ENCODE measurements around the gene TNS1.

The TNS1 gene

DNA sequence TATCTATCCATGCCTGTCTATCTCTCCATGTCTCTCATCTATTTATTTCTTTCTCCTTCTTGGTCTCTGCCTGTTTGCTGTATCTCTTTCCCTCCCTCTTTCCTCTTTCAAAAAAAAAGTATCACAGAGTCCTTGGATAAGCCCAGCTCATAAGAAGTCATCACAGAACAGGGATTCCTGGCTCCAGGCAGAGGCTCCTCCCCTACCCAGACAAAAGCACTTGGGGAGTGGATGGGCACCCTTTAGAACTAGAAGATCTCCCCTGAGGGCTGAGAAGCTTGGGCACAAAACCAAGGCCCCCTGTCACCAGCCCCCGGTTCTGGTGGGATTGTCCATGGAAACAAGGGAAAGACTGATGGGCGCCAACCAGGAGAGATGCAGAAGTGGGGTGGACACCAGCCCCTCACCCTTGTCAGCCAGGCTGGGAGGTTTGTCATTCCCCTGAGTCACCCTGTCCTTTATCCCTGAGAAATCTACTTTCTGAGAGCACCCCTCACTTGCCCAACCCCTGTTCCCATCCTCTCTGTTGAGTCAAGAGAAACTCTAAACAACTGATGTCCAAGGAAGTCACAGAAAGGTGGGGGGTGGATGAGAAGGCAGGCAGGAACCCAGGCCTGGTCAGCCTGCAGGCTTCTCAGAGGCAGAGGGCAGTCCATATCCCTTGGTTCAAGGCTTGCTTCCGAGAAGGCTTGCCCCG lies 127.1 kb downstream of the TNS1 start:
- Histone ChIP-seq H3K4me3 (ENCODE audit: low read depth in 1 of 5, low read length in 5 of 5) (no peak overlapping the region), H3K4me1 (ENCODE audit: control insufficient read depth in 5 of 5, insufficient read depth in 5 of 5, low read length in 5 of 5) (peaks cover 2 to 67% (median 49%) of the 10 kb centered on the region in 5 donors), H3K27me3 (ENCODE audit: control insufficient read depth in 5 of 5, insufficient read depth in 4 of 5, low read length in 5 of 5) (no peaks in the 10 kb centered on the region), H3K9me3 (ENCODE audit: control insufficient read depth in 5 of 5, low read length in 5 of 5) (no peaks in the 10 kb centered on the region), H3K9ac (ENCODE audit: low read length in 5 of 5) (no peak overlapping the region), H3K27ac (ENCODE audit: low read depth, low read length) (peak overlapping the region; percentile 60), H3K36me3 (ENCODE audit: control insufficient read depth in 5 of 5, insufficient read depth in 5 of 5, low read length in 5 of 5) (peaks cover 20 to 100% (median 99%) of the 10 kb centered on the region in 5 donors)

DNA sequence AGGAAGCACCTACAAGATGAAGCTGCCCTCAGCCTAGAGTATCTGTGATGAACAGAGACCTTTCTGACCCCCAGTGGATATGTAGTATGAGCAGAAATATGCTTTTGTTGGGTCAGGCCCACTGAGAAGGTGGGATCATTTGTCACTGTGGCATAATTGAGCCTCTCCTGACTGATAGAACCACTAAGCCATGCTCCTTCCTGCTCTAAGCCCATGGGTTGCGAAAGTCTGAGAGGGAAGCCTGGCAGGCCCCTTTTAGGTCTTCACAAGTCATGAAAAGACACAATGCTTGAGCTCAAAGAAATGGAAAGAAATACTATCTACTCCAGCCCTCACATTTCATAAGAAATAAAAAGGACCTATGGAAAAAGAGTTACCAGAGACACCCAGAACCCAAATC lies 127.7 kb downstream of the TNS1 start:
- Histone ChIP-seq H3K27me3 (ENCODE audit: control insufficient read depth in 5 of 5, insufficient read depth in 4 of 5, low read length in 5 of 5) (no peaks in the 10 kb centered on the region), H3K4me3 (ENCODE audit: low read depth in 1 of 5, low read length in 5 of 5) (no peak overlapping the region), H3K27ac (ENCODE audit: low read depth, low read length) (peak overlapping the region; percentile 60), H3K9me3 (ENCODE audit: control insufficient read depth in 5 of 5, low read length in 5 of 5) (no peaks in the 10 kb centered on the region), H3K36me3 (ENCODE audit: control insufficient read depth in 5 of 5, insufficient read depth in 5 of 5, low read length in 5 of 5) (peaks cover 18 to 100% (median 99%) of the 10 kb centered on the region in 5 donors), H3K4me1 (ENCODE audit: control insufficient read depth in 5 of 5, insufficient read depth in 5 of 5, low read length in 5 of 5) (peaks cover 0 to 66% (median 44%) of the 10 kb centered on the region in 5 donors), H3K9ac (ENCODE audit: low read length in 5 of 5) (no peak overlapping the region)

DNA sequence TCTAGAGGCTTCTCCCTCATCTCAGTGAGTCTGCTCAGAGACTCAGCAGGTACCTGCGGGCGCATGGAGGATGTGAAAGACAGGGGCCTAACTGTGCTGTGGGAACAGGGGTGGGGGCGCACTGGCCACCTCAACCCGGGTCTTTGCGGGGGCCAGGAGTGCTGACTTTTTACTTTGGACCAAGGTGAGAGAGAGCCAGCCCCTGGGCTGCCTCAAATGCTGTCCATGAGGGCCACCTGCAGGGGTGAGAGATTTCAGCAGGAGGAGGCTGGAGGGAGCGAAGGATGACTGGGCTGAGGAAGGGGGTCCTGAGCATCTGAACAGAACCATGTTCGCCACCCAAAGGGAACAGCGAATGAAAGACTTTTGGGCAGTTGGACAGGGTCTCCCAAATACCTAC lies 129.4 kb downstream of the TNS1 start:
- H3K36me3 ChIP-seq (ENCODE audit: control insufficient read depth in 5 of 5, insufficient read depth in 5 of 5, low read length in 5 of 5), result peaks cover 17 to 100% (median 99%) of the 10 kb centered on the region in 5 donors
- no peak overlapping the region for H3K9ac ChIP-seq (ENCODE audit: low read length in 5 of 5)
- no peaks in the 10 kb centered on the region for H3K9me3 ChIP-seq (ENCODE audit: control insufficient read depth in 5 of 5, low read length in 5 of 5)
- H3K4me3 ChIP-seq (ENCODE audit: low read depth in 1 of 5, low read length in 5 of 5), result no peak overlapping the region
- no peaks in the 10 kb centered on the region for H3K27me3 ChIP-seq (ENCODE audit: control insufficient read depth in 5 of 5, insufficient read depth in 4 of 5, low read length in 5 of 5)
- H3K27ac ChIP-seq (ENCODE audit: low read depth, low read length), result peak overlapping the region; percentile 60
- H3K4me1 ChIP-seq (ENCODE audit: control insufficient read depth in 5 of 5, insufficient read depth in 5 of 5, low read length in 5 of 5), result peaks cover 3 to 63% (median 41%) of the 10 kb centered on the region in 5 donors

DNA sequence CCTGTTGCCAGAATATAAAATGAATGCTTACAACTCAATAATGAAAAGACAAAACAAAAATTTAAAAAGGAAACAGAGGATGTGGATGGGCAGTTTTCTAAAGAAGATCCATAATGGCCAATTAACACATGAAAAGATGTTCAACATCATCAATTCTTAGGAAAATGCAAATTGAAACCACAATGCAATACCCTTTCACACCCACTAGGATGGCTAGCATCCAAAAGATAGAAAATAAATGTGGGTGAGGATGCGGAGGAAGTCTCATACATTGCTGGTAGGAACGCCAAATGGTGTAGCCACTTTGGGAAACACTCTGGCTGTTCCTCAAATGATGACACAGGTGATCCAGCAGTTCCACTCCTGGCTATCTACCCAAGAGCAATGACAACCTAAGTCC lies 130.5 kb downstream of the TNS1 start:
- Histone ChIP-seq H3K9me3 (ENCODE audit: control insufficient read depth in 5 of 5, low read length in 5 of 5) (no peaks in the 10 kb centered on the region), H3K4me1 (ENCODE audit: control insufficient read depth in 5 of 5, insufficient read depth in 5 of 5, low read length in 5 of 5) (peaks cover 3 to 56% (median 34%) of the 10 kb centered on the region in 5 donors), H3K36me3 (ENCODE audit: control insufficient read depth in 5 of 5, insufficient read depth in 5 of 5, low read length in 5 of 5) (peaks cover 22 to 100% (median 99%) of the 10 kb centered on the region in 5 donors), H3K27me3 (ENCODE audit: control insufficient read depth in 5 of 5, insufficient read depth in 4 of 5, low read length in 5 of 5) (no peaks in the 10 kb centered on the region), H3K9ac (ENCODE audit: low read length in 5 of 5) (no peak overlapping the region), H3K4me3 (ENCODE audit: low read depth in 1 of 5, low read length in 5 of 5) (no peak overlapping the region), H3K27ac (ENCODE audit: low read depth, low read length) (peak overlapping the region; percentile 60)

DNA sequence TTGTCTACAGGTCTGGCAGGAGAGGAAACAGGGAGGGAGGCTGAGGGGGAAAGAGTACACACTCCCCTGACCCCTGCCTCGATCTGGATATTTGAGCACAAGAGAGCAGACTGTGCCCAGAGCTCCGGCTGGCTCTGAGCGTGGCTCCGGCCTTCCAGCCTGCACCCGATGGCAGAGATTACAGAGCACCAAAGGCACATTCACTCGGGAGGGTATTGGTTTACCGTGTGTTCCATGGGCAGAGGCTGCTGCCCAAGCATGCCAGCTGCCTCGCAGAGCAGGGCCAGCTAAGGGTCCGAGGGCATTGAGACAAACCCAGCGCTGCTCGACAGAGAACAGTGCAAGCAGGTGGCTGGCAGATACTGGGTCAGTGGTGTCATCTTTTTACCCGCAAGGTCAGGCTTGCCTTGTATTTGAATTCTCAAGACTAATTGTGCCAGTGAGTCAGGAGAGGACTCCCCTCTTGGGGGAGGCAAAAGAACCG lies 132.2 kb downstream of the TNS1 start:
- H3K4me1 ChIP-seq (ENCODE audit: control insufficient read depth in 5 of 5, insufficient read depth in 5 of 5, low read length in 5 of 5), result peaks cover 5 to 52% (median 27%) of the 10 kb centered on the region in 5 donors
- H3K36me3 ChIP-seq (ENCODE audit: control insufficient read depth in 5 of 5, insufficient read depth in 5 of 5, low read length in 5 of 5), result peaks cover 30 to 100% (median 99%) of the 10 kb centered on the region in 5 donors
- H3K4me3 ChIP-seq (ENCODE audit: low read depth in 1 of 5, low read length in 5 of 5), result no peak overlapping the region
- H3K9me3 ChIP-seq (ENCODE audit: control insufficient read depth in 5 of 5, low read length in 5 of 5), result no peaks in the 10 kb centered on the region
- peak overlapping the region in 2 of 5 donors; percentile 5 to 7 for H3K9ac ChIP-seq (ENCODE audit: low read length in 5 of 5)
- H3K27me3 ChIP-seq (ENCODE audit: control insufficient read depth in 5 of 5, insufficient read depth in 4 of 5, low read length in 5 of 5), result no peaks in the 10 kb centered on the region
- H3K27ac ChIP-seq (ENCODE audit: low read depth, low read length), result no peak overlapping the region

DNA sequence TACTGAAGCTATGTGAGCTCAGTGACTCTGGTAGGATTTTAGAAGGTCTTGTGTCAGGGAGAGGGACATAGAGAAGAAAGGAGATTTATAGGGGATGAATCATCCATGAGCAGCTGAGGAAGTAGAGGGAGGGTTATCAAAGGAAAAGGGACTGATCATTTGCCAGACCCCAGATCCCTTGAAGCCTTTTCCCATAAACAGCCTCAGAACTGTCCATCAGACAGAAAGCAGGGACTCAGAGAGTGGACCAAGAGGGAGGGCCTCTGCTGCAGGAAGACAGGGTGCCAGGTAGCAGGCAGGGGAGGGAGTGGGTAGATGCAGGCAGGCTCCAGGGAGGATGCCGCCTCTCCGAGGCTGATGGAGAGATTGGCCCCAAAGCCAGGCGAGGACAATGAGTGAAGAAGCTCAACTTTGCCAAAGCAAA lies 133.9 kb downstream of the TNS1 start:
- Histone ChIP-seq H3K9me3 (ENCODE audit: control insufficient read depth in 5 of 5, low read length in 5 of 5) (no peaks in the 10 kb centered on the region), H3K27me3 (ENCODE audit: control insufficient read depth in 5 of 5, insufficient read depth in 4 of 5, low read length in 5 of 5) (no peaks in the 10 kb centered on the region), H3K4me3 (ENCODE audit: low read depth in 1 of 5, low read length in 5 of 5) (no peak overlapping the region), H3K27ac (ENCODE audit: low read depth, low read length) (peak overlapping the region; percentile 69), H3K4me1 (ENCODE audit: control insufficient read depth in 5 of 5, insufficient read depth in 5 of 5, low read length in 5 of 5) (peaks cover 5 to 67% (median 41%) of the 10 kb centered on the region in 5 donors), H3K36me3 (ENCODE audit: control insufficient read depth in 5 of 5, insufficient read depth in 5 of 5, low read length in 5 of 5) (peaks cover 31 to 100% (median 99%) of the 10 kb centered on the region in 5 donors), H3K9ac (ENCODE audit: low read length in 5 of 5) (peak overlapping the region in 1 of 5 donors; percentile 14)

DNA sequence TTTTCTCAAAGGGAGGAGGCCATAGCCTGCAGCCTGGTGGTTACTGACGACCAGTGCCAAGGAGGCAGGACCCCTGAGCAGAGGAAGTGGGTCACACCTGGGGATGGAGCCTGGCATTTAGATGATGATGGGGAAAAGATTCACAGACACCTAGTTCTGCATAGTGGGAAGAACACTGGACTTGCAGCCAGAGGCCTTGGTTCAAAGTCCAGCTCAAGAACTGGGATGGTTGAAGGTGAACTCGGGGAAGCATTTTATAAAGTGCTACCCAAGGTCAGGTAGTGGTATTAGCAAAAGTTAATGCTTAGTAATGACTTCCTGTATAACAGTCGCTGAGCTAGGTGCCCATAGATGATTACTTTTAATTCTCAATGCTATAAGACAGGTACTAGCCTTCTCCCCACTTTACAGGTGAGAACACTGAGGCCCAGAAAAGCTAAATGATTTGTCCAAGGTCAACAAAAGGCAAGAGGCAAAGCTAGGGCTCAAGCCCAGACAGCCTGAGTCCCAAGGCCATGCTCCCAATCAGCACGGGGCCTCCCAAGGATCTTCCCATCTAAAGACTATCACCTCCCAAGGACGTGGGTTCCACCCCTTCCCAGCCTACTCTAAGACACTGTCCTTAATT lies 134.4 kb downstream of the TNS1 start:
- Histone ChIP-seq H3K27ac (ENCODE audit: low read depth, low read length) (peak overlapping the region; percentile 64), H3K9ac (ENCODE audit: low read length in 5 of 5) (no peak overlapping the region), H3K4me1 (ENCODE audit: control insufficient read depth in 5 of 5, insufficient read depth in 5 of 5, low read length in 5 of 5) (peaks cover 5 to 72% (median 46%) of the 10 kb centered on the region in 5 donors), H3K36me3 (ENCODE audit: control insufficient read depth in 5 of 5, insufficient read depth in 5 of 5, low read length in 5 of 5) (peaks cover 31 to 100% (median 100%) of the 10 kb centered on the region in 5 donors), H3K27me3 (ENCODE audit: control insufficient read depth in 5 of 5, insufficient read depth in 4 of 5, low read length in 5 of 5) (no peaks in the 10 kb centered on the region), H3K4me3 (ENCODE audit: low read depth in 1 of 5, low read length in 5 of 5) (no peak overlapping the region), H3K9me3 (ENCODE audit: control insufficient read depth in 5 of 5, low read length in 5 of 5) (no peaks in the 10 kb centered on the region)

DNA sequence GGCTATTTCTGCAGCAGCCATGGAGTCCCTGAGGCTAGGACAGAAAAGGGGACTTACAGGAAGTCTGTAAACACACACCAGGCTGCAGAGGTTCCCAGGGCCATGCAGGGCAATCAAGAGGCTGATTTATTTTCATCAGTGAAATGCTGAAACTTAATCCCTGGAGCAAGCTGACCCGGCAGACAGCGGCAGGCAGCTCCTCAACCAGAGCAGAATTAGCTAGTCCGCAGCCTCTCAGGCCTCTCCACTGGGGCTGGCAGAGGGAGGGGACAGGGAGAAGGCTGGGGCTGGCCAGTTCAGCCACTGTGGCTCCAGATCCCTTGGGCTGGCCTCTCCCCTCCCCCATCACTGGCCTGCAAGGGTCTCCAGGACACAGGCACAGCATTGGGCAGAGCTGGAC lies 136.3 kb downstream of the TNS1 start:
- Histone ChIP-seq H3K36me3 (ENCODE audit: control insufficient read depth in 5 of 5, insufficient read depth in 5 of 5, low read length in 5 of 5) (peaks cover 19 to 100% (median 98%) of the 10 kb centered on the region in 5 donors), H3K4me1 (ENCODE audit: control insufficient read depth in 5 of 5, insufficient read depth in 5 of 5, low read length in 5 of 5) (peaks cover 5 to 81% (median 62%) of the 10 kb centered on the region in 5 donors), H3K9me3 (ENCODE audit: control insufficient read depth in 5 of 5, low read length in 5 of 5) (no peaks in the 10 kb centered on the region), H3K27ac (ENCODE audit: low read depth, low read length) (peak overlapping the region; percentile 6), H3K4me3 (ENCODE audit: low read depth in 1 of 5, low read length in 5 of 5) (no peak overlapping the region), H3K27me3 (ENCODE audit: control insufficient read depth in 5 of 5, insufficient read depth in 4 of 5, low read length in 5 of 5) (no peaks in the 10 kb centered on the region), H3K9ac (ENCODE audit: low read length in 5 of 5) (no peak overlapping the region)

DNA sequence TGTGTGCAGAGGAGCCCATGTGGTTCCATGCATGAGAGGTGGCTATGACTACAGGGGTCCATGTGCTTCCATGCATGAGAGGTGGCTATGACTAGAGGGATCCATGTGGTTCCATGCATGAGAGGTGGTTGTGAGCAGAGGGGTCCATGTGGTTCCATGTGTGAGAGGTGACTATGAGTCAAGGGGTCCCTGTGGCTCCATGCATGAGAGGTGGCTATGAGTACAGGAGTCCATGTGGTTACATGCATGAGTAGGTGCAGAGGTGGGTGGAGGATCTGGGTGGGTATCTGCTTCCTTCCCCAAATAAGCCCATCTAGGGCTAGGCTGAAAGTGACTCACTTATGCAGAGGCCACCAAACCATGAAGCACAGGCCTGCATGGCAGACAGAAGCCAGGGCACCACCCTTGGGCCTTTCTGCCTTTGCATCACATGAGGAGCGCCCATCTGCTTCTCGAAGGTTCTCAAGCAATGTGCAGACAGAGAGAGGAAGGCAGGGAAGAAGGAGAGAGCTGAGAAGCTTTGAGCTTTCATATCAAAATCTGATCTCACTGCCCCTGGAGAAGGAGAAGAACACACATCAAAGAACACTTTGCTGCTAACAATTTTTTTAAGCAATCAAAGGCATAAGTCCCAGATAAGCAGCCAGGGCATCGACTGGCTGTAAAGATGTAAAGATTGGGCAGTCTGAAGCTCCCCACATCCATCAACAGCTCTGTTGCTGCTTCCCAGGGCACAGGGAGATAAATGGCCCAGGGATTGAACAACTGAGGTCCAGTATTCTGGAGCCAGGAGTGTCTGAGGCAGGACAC lies 137.6 kb downstream of the TNS1 start:
- H3K27ac ChIP-seq (ENCODE audit: low read depth, low read length), result peak overlapping the region; percentile 48
- no peak overlapping the region for H3K9ac ChIP-seq (ENCODE audit: low read length in 5 of 5)
- H3K27me3 ChIP-seq (ENCODE audit: control insufficient read depth in 5 of 5, insufficient read depth in 4 of 5, low read length in 5 of 5), result no peaks in the 10 kb centered on the region
- no peak overlapping the region for H3K4me3 ChIP-seq (ENCODE audit: low read depth in 1 of 5, low read length in 5 of 5)
- H3K9me3 ChIP-seq (ENCODE audit: control insufficient read depth in 5 of 5, low read length in 5 of 5), result no peaks in the 10 kb centered on the region
- peaks cover 5 to 81% (median 74%) of the 10 kb centered on the region in 5 donors for H3K4me1 ChIP-seq (ENCODE audit: control insufficient read depth in 5 of 5, insufficient read depth in 5 of 5, low read length in 5 of 5)
- peaks cover 21 to 100% (median 96%) of the 10 kb centered on the region in 5 donors for H3K36me3 ChIP-seq (ENCODE audit: control insufficient read depth in 5 of 5, insufficient read depth in 5 of 5, low read length in 5 of 5)

Data from subcutaneous abdominal adipose tissue (tissue), 5 donors.